Measurements from ENCODE around the gene C16orf92. TPM values are rescaled to one million over a fixed set of nuclear protein-coding genes. Genes with fewer than 3 reads are reported as not detected.
A peak's percentile ranks its signal among the peaks of the same experiment; 100 is the strongest.

C16orf92 gene
- total RNA-seq, 1 donor from 2014 or later: not detected

- Mint-ChIP-seq H3K36me3 (ENCODE audit: low read depth, unreplicated experiment) (peaks cover 7% of the 10 kb centered on the region), H3K27ac (ENCODE audit: unreplicated experiment) (peak within 1 kb of the TSS; percentile 26), H3K27me3 (ENCODE audit: low read depth, unreplicated experiment) (no peaks in the 10 kb centered on the region), H3K4me3 (ENCODE audit: unreplicated experiment) (peak within 1 kb of the TSS; percentile 98), H3K4me1 (ENCODE audit: low read depth, unreplicated experiment) (peaks cover 8% of the 10 kb centered on the region), H3K9me3 (ENCODE audit: unreplicated experiment) (no peaks in the 10 kb centered on the region)
- Histone ChIP-seq H3K27me3 (ENCODE audit: insufficient read depth, low read length) (no peaks in the 10 kb centered on the region), H3K4me2 (ENCODE audit: low read length) (peak within 1 kb of the TSS; percentile 86), H3K79me2 (ENCODE audit: insufficient read depth, low read length) (peaks cover 18% of the 10 kb centered on the region), H3K9ac (ENCODE audit: low read length) (peak within 1 kb of the TSS; percentile 87), H3K9me3 (ENCODE audit: insufficient read depth, low read depth, low read length) (no peaks in the 10 kb centered on the region), H4K20me1 (ENCODE audit: insufficient read depth, low read length) (peaks cover 14% of the 10 kb centered on the region), H3K4me3 (ENCODE audit: insufficient read depth, low read depth, low read length) (peak within 1 kb of the TSS; percentile 79), H2AFZ (ENCODE audit: low read depth, low read length) (peak within 1 kb of the TSS; percentile 79), H3K4me1 (ENCODE audit: insufficient read depth, low read length) (peaks cover 12% of the 10 kb centered on the region), H3K36me3 (ENCODE audit: insufficient read depth, low read length) (peaks cover 10% of the 10 kb centered on the region), H3K27ac (ENCODE audit: low read depth, low read length) (peak within 1 kb of the TSS; percentile 90)
- DNase-seq (ENCODE audit: low read depth) (peak; percentile 85), FAIRE-seq (peak; percentile 50)
- TF ChIP-seq CTCF (IDR thresholded peaks at IDR 0.05; ENCODE audit: insufficient read depth, low read depth, low read length) (no peak), EZH2 (IDR thresholded peaks at IDR 0.05; ENCODE audit: insufficient read depth, low read length) (no peak)
Observed at GRCh38 chr16:29995911-29996765, 26.9 kb upstream of the C16orf92 start, which contains the start of gene INO80E. Gene INO80E, plus strand, starts transcription at chr16:29996241. Its CDS starts 70 bp downstream, at chr16:29996311.

- H3K9me3 ChIP-seq (ENCODE audit: insufficient read depth, low read depth, low read length): no peaks in the 10 kb centered on the region
- FAIRE-seq (no peak), DNase-seq (ENCODE audit: low read depth) (no peak)
- H3K4me3 Mint-ChIP-seq (ENCODE audit: unreplicated experiment): peak overlapping the region; percentile 98
- peaks cover 8% of the 10 kb centered on the region for H3K4me1 Mint-ChIP-seq (ENCODE audit: low read depth, unreplicated experiment)
- peaks cover 18% of the 10 kb centered on the region for H3K79me2 ChIP-seq (ENCODE audit: insufficient read depth, low read length)
- H3K27ac Mint-ChIP-seq (ENCODE audit: unreplicated experiment): peak overlapping the region; percentile 8
- TF ChIP-seq CTCF (IDR thresholded peaks at IDR 0.05; ENCODE audit: insufficient read depth, low read depth, low read length) (no peak), EZH2 (IDR thresholded peaks at IDR 0.05; ENCODE audit: insufficient read depth, low read length) (no peak)
- no peaks in the 10 kb centered on the region for H3K9me3 Mint-ChIP-seq (ENCODE audit: unreplicated experiment)
- H3K36me3 Mint-ChIP-seq (ENCODE audit: low read depth, unreplicated experiment): peaks cover 7% of the 10 kb centered on the region
- H3K4me1 ChIP-seq (ENCODE audit: insufficient read depth, low read length): peaks cover 12% of the 10 kb centered on the region
- peak overlapping the region; percentile 87 for H3K9ac ChIP-seq (ENCODE audit: low read length)
- peak overlapping the region; percentile 86 for H3K4me2 ChIP-seq (ENCODE audit: low read length)
- peak overlapping the region; percentile 90 for H3K27ac ChIP-seq (ENCODE audit: low read depth, low read length)
- peak overlapping the region; percentile 79 for H3K4me3 ChIP-seq (ENCODE audit: insufficient read depth, low read depth, low read length)
- peak overlapping the region; percentile 79 for H2AFZ ChIP-seq (ENCODE audit: low read depth, low read length)
- no peaks in the 10 kb centered on the region for H3K27me3 Mint-ChIP-seq (ENCODE audit: low read depth, unreplicated experiment)
- peaks cover 14% of the 10 kb centered on the region for H4K20me1 ChIP-seq (ENCODE audit: insufficient read depth, low read length)
- H3K27me3 ChIP-seq (ENCODE audit: insufficient read depth, low read length): no peaks in the 10 kb centered on the region
- H3K36me3 ChIP-seq (ENCODE audit: insufficient read depth, low read length): peaks cover 10% of the 10 kb centered on the region
Observed at GRCh38 chr16:29996766-29997250, 26.2 kb upstream of the C16orf92 start.
